Measurements from ENCODE around the gene LY6G6C.

The LY6G6C gene

DNA sequence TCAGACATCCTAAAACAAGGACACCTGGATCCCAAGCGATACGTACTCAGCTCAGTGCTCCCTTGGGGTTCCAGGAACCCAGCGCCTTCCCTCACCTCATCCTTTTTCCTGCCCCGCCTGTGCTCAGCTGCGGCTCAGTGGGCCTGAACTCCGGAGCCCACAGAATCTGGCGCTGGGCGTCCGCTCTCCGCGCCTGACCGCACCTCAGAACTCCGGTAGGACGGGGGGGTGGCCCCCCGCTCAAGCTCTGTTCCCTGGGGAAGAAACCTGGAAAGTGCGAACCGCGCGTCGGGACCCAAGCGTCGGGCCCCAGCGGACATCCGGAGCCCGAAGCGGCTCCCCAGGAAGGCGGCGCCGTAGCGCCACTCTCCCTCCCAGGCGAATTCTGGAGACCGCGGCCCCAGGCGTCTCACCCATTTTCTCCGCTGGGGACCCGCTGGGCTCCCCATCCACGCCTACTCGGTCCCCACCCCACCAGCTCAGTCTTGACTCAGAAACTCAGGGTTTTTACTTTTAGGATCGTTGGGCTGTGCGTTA is 40.3 kb downstream of the LY6G6C start:
- Histone ChIP-seq H3K27me3 (ENCODE audit: control insufficient read depth in 1 of 2, insufficient read depth in 2 of 2, low read length in 2 of 2) (no peaks in the 10 kb centered on the region), H3K4me3 (ENCODE audit: low read depth in 1 of 2, low read length in 2 of 2) (peak overlapping the region; percentile 24 to 71), H3K9me3 (ENCODE audit: low read length) (no peaks in the 10 kb centered on the region), H3K9ac (ENCODE audit: low read length) (peak overlapping the region; percentile 53), H3K27ac (ENCODE audit: low read depth, low read length) (peak overlapping the region; percentile 74), H3K36me3 (ENCODE audit: insufficient read depth, low read length) (peaks cover 4% of the 10 kb centered on the region), H3K4me1 (ENCODE audit: insufficient read depth, low read length) (peaks cover 13% of the 10 kb centered on the region)

DNA sequence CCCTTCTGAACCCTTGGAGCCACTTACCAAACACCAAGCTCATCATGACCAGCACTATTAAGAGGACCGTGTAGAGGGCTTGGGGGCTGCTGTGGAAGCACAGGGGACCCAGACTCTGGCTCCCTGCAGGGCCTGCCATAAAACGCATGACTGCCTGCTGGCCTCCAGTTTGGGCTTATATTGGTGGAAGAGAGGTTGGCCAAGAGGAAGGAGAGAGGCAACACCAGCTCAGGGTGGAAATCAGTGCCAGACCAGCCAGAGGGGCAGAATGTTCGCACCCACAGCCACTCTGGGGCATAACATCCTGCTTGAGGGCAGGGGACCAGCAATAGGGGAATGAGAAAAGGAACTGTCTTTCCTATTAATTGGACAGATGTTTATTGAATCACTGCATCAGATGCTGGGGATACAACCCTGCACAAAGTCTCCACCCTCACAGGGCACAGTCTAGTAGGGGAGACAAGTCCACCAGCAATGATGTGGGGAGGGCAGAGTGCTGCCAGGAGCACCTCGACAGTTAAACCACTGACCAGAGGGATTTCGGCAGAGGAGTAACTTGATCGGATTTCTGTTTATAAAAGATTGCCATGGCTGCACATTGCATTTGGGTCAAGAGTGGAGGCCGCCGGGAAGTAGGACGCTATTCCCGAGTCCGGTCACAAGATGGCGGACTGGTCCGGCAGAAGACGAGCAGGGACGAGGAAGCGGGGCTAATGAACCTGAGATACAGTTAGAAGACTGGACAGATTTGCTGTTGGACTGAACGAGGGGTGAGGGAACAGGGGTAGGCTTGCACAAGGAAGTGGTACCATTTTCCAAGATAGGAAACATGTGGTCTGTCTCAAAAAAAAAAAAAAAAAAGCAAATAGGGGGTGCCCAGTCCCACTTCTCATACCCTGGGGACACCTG is 41.1 kb downstream of the LY6G6C start, which contains the start of gene LY6G5C:
Gene LY6G5C, minus strand, starts transcription at position 842 of the 909 bp plus-strand sequence. Its CDS starts 694 bp downstream, at position 148.
- peaks cover 13% of the 10 kb centered on the region for H3K4me1 ChIP-seq (ENCODE audit: insufficient read depth, low read length)
- H3K36me3 ChIP-seq (ENCODE audit: insufficient read depth, low read length): no peaks in the 10 kb centered on the region

DNA sequence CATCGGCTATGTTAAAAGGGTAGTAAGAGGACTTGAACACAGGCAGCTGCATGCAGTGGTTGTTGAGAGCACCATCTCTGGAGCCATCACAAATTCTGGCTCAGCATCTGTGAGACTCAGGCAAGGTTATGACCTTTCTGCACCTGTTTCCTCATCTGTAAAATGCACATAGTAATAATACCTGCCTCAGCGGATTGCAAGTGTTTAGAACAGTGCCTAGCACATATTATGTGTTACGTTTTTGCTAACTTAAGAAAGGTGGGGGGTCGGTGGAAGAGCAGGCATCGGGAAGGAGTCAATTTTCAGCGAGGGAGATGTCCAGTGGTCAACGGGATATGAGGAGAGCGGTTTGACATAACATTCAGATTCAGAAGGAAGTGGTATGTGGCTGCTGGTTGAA is 43.6 kb downstream of the LY6G6C start:
- peaks cover 13% of the 10 kb centered on the region for H3K4me1 ChIP-seq (ENCODE audit: insufficient read depth, low read length)
- H3K27ac ChIP-seq (ENCODE audit: low read depth, low read length): no peak overlapping the region
- H3K9me3 ChIP-seq (ENCODE audit: low read length): no peaks in the 10 kb centered on the region
- H3K27me3 ChIP-seq (ENCODE audit: control insufficient read depth in 1 of 2, insufficient read depth in 2 of 2, low read length in 2 of 2): no peaks in the 10 kb centered on the region
- no peak overlapping the region for H3K9ac ChIP-seq (ENCODE audit: low read length)
- H3K36me3 ChIP-seq (ENCODE audit: insufficient read depth, low read length): no peaks in the 10 kb centered on the region
- no peak overlapping the region for H3K4me3 ChIP-seq (ENCODE audit: low read depth in 1 of 2, low read length in 2 of 2)

More for the DNA sequence above, 41.1 kb downstream of the LY6G6C start, which contains the start of gene LY6G5C:
- Histone ChIP-seq H3K27ac (ENCODE audit: low read depth, low read length) (peak within 1 kb of the TSS; percentile 74), H3K4me3 (ENCODE audit: low read depth in 1 of 2, low read length in 2 of 2) (peak within 1 kb of the TSS; percentile 24 to 71), H3K9ac (ENCODE audit: low read length) (peak within 1 kb of the TSS; percentile 53), H3K9me3 (ENCODE audit: low read length) (no peaks in the 10 kb centered on the region), H3K27me3 (ENCODE audit: control insufficient read depth in 1 of 2, insufficient read depth in 2 of 2, low read length in 2 of 2) (no peaks in the 10 kb centered on the region)

DNA sequence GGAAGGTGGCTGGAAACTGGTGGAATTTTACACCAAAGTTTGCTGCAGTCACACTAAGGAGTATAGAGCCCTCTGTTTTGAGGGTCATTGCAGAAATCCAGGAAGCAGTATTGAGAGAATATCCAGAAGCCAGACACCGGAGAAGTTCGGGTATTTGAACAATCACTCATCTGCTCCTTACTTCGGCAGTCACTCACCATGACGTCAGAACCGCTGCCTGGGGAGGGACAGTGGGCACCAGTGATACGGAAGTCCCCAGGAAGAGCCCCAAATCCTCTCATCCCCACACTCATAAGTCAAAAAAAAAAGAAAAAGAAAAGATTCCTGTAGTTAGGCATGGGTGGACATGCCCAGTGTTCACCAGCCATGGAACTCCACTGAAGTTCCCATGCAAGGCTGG is 44.6 kb downstream of the LY6G6C start:
- H3K27me3 ChIP-seq (ENCODE audit: control insufficient read depth in 1 of 2, insufficient read depth in 2 of 2, low read length in 2 of 2): no peaks in the 10 kb centered on the region

DNA sequence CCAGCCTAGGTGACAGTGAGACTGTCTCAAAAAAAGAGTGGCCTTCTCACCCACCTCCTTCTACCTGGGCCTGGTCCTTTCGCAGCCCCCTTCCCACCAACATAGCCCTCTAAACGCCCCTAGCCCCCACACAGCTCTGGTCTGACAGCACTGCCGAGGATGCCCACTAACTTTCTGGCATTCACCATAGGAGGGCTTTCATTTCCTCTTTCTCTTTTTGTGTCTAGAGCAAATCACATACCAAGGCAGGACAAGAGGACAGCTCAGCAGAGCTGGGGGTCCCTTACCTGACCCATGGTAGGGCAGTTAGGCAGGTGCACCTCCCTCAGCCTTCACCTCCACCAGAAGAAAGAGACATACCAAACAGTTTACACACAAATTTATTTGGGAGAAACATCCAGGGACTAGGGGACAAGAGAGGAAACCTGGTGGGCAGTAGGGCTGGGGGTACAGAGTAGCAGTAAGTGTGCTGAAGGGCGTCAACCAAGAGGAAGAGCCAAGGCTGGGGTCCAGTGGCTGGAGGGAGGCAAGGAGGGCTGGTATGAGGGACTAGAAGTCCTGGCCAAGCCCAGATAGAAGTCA is 45.1 kb downstream of the LY6G6C start:
- Histone ChIP-seq H3K27ac (ENCODE audit: low read depth, low read length) (no peak overlapping the region), H3K27me3 (ENCODE audit: control insufficient read depth in 1 of 2, insufficient read depth in 2 of 2, low read length in 2 of 2) (no peaks in the 10 kb centered on the region), H3K4me3 (ENCODE audit: low read depth in 1 of 2, low read length in 2 of 2) (no peak overlapping the region), H3K9me3 (ENCODE audit: low read length) (no peaks in the 10 kb centered on the region), H3K4me1 (ENCODE audit: insufficient read depth, low read length) (peaks cover 10% of the 10 kb centered on the region), H3K9ac (ENCODE audit: low read length) (no peak overlapping the region), H3K36me3 (ENCODE audit: insufficient read depth, low read length) (peaks cover 9% of the 10 kb centered on the region)

More for the DNA sequence above, 44.6 kb downstream of the LY6G6C start:
- Histone ChIP-seq H3K4me3 (ENCODE audit: low read depth in 1 of 2, low read length in 2 of 2) (no peak overlapping the region), H3K9me3 (ENCODE audit: low read length) (no peaks in the 10 kb centered on the region), H3K36me3 (ENCODE audit: insufficient read depth, low read length) (peaks cover 4% of the 10 kb centered on the region), H3K4me1 (ENCODE audit: insufficient read depth, low read length) (peaks cover 13% of the 10 kb centered on the region), H3K27ac (ENCODE audit: low read depth, low read length) (no peak overlapping the region), H3K9ac (ENCODE audit: low read length) (no peak overlapping the region)

DNA sequence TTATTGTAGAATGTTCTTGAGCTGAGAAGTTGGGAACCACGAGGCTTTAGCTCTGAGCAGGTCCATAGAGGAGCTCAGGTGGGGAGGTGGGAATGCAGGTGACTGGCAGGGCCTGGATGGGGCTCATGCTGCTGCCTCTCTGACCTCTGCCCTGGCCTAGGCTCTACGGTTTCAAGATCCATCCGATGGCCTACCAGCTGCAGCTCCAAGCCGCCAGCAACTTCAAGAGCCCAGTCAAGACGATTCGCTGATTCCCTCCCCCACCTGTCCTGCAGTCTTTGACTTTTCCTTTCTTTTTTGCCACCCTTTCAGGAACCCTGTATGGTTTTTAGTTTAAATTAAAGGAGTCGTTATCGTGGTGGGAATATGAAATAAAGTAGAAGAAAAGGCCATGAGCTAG is 51.9 kb downstream of the LY6G6C start, which contains the start of gene LY6G5B:
Gene LY6G5B, plus strand, starts transcription at position 301 of the 400 bp plus-strand sequence. CDS start 975 bp downstream, outside the sequence.
- Histone ChIP-seq H3K27ac (ENCODE audit: low read depth, low read length) (no peak within 1 kb of the TSS), H3K9ac (ENCODE audit: low read length) (no peak within 1 kb of the TSS)

More for the DNA sequence above, 51.9 kb downstream of the LY6G6C start, which contains the start of gene LY6G5B:
- no peaks in the 10 kb centered on the region for H3K27me3 ChIP-seq (ENCODE audit: control insufficient read depth in 1 of 2, insufficient read depth in 2 of 2, low read length in 2 of 2)
- peaks cover 11% of the 10 kb centered on the region for H3K4me1 ChIP-seq (ENCODE audit: insufficient read depth, low read length)
- H3K9me3 ChIP-seq (ENCODE audit: low read length): no peaks in the 10 kb centered on the region
- peaks cover 55% of the 10 kb centered on the region for H3K36me3 ChIP-seq (ENCODE audit: insufficient read depth, low read length)
- no peak within 1 kb of the TSS for H3K4me3 ChIP-seq (ENCODE audit: low read depth in 1 of 2, low read length in 2 of 2)
